GM04504 (cell line): ENCODE data around the gene BMPR1A.
"Not testable (repeated sequence)": the region's sequence is repeated elsewhere in the genome, so short reads cannot be mapped to it uniquely, and the experiment has no call there.

Source experiments
- DNase-seq: peaks from one replicate; pipeline ENCODE4 v3.0.0-alpha.2; 2012; ENCODE audit warnings: low read depth

Gene BMPR1A

DNA sequence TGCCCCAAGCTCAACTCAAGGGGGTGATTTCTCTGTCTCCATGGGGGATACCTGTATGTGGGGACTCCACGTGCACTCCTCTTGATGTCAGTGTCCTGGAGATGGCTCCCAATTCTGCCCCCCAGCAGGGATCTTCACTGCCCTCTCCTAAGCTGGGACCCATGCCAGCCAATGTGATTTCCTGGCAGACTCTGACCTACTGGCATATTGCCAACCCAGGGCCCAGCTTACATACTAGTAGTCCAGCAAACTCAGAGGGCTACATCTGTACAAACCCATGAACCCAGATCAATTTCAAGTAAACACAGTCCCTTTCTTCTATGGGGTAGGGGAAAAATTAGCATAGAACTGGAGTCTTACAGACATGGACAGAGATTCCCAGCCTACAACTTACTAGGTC lies 26.2 kb upstream of the BMPR1A start:
- no peak for DNase-seq

DNA sequence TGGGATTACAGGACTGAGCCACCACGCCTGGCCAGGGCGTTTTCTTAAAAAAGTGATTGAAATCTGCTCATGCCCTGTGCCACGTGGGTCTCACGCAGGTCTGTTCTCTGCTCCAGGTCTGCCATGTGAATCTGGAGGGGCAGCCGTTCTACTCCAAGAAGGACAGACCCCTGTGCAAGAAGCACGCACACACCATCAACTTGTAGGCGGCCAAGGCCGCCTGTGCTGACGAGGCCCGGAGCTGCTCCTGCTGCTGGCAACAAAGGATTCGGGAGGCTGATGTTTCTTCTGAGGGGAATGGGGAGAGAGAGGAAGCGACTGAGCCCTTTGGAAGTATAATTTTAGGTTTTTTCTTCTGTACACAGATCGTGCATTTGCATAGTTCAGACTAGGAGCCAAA lies 23.6 kb upstream of the BMPR1A start:
- no peak for DNase-seq

DNA sequence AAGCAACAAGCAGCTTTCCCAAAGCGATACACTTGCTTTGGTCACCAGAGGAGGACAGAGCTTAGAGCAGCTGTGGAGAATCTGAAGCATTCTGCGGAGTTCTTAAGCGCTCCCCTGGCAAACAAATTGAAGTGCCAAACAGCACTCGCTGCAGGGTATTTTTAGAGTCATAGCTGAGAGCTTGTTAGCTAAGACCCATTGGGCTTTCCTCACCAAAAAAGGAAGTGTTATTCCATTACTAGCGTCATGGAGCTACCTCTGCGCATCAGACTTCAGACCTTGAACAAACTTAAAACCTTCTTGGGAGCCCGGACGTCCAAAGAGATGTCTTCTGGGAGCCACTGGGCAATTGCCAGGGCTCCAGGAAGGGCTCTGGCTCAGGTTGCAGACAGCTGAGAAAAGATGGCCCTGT lies 23.2 kb upstream of the BMPR1A start:
- no peak for DNase-seq

DNA sequence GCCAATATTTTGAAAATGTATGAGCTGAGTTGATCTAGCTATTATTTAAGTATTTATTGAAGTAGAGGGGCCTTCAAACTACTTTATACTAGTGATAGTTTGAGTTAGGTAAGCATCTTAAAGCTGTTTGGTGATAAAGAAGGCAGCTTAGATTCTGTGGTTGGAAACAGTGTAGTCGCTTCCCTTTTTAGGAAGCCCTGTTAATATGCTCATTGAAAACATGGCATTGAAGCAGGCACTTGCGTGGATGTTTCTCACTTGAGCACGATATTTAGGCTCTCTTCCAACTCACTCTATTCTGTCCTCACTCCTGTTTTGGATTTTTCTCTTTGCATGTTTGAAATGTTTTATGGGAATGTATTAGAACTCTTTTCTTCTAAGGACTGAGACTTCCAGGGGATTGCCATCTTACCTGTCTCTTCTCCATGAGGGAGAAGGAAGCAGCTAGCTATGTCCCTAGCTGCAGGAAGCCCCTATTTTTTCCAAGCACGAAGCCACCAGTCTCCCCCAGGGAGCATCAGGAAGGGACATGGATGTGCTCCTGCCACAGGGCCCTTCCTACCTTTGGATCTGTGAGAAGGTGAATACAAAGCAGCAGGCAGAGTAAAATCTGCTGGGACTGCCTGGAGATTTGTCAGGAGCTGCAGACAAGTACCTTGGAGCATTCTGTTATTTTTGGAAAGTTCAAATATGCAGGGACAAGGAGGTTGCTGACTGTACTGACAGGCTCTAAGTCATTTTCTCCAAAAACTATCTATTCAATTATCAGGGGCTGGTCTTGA lies 22.0 kb upstream of the BMPR1A start:
- no peak for DNase-seq

DNA sequence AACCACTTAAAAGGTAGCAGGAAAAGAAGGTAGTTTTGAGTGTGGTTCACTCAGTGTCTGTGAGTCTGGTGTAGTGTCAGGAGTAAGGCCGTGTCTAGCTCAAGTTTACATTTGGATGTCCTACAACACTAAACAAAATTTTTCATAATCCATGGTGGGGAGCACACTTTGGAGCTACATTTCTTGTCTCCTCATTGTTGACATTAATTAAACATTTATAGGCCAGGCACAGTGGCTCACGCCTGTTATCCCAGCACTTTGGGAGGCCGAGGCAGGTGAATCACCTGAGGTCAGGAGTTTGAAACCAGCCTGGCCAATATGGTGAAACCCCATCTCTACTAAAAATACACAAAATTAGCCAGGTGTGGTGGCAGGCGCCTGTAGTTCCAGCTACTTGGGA lies 21.1 kb upstream of the BMPR1A start:
- DNase-seq: not testable (repeated sequence)

DNA sequence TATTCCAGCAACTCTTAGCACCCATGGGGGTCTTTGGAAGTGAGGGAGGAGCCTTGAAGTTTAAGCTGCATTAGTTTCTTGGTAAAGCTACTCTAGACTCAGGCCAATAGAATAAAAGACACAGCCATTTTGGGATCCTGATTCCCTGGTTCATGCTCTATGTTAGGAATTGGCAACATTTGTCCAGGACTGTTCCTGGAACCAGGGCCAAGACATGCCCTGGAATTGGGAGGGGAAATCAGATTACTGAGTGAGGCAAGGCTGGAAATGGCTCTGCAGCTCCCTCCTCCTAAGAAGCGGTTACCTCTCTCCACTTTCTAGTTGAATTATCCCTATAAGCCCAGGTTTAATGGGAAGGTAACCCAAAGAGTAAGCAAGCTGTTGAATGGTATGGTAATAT lies 14.2 kb upstream of the BMPR1A start:
- DNase-seq: no peak

DNA sequence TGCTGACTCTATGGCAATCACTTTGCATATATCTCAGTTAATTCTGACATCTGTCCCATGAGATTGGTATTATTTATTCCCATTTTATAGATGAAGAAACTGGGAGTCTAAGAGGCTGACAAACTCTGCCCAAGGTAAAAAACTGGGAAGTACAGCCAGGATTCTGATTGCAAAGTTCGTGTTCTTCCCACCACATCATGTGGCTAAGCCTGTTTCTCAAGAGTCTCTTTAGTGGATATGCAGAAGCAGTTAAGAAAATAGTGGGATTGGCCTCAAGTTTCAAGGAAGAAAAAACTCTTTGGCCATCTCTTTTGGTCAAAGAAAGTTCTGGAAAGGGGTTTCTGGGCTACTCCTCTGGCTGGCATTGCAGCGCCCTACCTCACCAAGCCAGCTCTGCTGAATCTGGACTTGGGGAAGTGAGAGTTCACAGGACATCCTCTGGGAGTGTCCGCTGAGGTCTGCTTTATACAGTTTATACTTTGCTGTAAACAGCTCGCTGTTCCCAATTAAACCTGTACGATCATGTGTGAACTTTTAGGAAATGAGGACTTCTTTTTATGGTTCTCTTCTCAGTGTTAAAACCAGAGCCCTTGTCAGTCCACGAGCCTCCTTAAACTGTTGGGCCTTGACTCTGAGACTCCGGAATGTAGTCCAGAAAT lies 12.2 kb upstream of the BMPR1A start:
- no peak for DNase-seq

DNA sequence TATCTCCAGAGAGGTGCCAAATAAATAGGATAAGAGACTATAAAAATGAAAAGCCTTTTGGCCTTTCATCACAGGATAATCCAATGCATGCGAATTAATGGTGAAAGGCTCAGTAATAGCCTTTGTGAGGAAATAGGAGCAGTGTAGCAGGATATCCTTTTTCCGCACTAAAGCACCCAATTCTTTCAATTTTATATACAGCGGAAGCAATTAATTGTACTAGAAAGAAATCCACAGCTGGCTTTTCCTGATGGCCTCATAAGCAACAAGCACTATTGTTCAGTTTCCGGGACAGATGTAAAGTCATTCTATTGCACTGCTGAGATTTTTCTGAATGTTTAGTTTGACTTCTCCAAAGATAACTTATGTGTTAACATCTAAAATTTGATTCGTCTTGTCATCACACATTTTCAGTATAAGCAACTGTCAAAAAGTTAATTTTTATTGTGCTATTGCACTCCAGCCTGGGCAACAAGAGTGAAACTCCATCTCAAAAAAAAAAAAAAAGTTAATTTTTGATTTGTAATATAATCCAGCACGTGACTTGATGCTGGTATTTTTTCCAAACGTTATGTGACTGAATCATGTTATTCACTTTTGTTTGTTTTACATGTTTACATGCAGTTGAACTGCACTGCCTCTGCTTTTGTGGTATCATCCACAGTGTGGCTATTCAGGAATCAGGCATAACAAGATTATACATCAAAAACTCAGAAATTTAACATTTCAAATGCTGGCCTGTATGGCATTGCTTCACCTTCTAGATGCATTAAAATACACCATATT lies 8.4 kb upstream of the BMPR1A start:
- no peak for DNase-seq

DNA sequence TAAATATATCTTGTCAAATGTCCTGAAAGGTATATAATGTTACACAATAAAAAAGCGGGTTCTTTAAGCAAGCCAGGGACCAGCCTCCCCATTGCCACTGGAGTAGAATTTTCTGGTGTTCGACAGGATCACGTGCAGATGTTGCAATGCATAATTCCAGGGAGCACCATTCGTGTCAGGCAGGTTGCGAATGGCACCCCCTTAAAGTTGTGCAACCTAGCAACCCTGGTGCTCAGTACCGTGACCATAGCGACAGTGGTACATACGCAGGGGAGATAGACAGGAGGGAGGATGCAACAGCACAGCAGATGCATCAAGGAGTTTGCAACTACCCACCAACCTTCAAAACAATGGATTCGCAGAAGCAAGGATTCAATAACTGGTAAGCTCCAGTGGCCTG lies 6.6 kb upstream of the BMPR1A start:
- DNase-seq: no peak

DNA sequence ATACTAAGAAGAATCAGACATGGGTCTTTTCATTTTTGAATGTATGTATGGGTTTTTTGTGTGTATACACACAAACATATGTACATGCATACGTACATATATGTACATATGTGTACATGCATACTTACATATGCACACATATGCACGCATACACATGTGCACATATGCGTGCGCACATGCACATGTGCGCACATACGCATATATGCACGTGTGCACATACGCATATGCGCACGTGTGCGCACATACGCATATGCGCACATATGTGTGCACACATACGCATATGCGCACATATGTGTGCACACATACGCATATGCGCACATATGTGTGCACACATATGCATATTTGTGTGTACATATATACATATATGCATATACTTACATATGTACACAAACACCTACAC lies 4.9 kb upstream of the BMPR1A start:
- no peak for DNase-seq

DNA sequence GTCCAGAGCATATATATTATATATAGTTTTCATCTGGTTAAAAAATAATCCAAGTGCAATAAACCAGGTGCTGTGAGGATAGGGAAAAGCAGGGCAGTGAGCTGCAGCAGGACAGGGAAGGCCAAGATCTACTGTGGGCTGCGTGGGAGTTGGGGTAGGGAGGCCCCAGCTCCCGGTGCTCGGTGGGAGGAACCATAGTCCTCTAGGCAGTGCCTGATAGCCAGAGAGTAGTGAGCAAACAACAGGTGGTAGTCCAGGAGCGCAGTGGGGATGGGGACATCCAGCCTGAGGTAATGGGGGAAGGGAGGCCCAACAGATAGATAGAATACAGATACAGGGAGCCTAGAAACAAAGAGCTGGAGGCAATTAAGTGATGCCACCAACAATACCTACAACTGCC lies 4.1 kb upstream of the BMPR1A start:
- DNase-seq: no peak

DNA sequence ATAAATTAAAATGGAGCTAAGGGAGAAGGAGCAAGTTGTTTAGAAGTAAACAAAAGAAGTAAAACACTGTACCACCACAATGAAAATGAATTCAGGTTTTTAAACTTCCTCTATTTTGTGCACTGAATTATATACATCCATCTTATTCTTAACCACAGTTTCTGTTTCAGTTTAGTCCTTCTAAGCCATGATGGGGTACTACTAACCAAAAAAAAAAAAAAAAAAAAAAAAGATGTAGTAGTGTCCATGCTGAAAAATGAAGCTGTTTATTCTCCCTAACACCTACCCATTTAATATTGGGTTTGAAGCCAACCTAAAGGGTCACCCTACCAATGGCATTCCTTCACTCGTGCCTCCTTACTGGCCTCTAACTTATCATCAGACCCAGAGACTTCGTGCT lies 3.4 kb upstream of the BMPR1A start:
- DNase-seq: no peak

DNA sequence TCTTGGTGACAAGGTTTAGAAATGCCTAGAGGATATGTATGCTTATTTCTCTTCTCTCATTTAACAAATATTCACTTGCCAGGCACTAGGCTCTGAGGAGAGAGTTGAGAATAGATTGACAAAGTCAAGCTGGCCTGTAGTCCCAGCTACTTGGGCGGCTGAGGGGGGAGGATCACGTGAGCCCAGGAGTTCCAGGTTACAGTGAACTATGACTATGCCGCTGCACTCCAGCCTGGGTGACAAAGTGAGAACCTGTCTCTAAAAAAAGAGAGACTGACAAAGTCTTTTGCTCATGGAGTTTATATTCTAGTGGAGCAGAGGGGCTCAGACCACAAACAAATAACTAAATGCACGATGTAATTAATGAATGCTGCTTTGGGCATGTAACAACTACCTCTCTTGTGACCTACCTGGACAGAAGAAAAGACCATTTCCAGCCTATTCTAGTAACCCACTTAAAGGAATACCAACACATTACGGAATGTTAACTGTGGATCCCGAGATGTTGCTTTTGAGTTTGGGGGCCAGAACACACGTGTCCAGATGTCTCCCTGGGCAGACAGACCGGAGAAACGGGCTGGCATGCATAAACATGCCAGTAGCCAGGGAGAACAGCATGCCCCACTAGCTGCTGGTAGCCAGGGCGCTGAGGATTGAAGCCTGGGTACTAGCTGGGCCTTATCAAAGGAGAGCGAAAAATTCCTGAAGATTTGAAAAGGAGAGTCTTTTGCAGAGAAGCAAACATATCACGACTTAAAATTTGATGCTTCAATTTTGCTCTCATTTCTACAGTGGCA lies 2.6 kb upstream of the BMPR1A start:
- DNase-seq: no peak

DNA sequence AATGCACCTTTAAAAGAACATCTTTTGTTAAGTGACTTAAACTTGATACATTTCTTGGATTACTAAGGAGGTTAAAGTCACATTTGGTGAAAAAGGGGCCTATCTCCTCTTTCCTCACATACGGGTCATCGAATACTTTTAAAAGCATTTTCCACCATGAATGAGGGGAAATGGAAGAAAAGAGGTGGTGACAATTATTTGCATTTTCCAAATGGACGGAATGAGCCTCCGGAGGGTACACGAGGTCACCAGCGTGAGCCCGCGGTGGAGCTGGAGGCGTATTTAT lies 1.0 kb upstream of the BMPR1A start:
- DNase-seq: no peak

DNA sequence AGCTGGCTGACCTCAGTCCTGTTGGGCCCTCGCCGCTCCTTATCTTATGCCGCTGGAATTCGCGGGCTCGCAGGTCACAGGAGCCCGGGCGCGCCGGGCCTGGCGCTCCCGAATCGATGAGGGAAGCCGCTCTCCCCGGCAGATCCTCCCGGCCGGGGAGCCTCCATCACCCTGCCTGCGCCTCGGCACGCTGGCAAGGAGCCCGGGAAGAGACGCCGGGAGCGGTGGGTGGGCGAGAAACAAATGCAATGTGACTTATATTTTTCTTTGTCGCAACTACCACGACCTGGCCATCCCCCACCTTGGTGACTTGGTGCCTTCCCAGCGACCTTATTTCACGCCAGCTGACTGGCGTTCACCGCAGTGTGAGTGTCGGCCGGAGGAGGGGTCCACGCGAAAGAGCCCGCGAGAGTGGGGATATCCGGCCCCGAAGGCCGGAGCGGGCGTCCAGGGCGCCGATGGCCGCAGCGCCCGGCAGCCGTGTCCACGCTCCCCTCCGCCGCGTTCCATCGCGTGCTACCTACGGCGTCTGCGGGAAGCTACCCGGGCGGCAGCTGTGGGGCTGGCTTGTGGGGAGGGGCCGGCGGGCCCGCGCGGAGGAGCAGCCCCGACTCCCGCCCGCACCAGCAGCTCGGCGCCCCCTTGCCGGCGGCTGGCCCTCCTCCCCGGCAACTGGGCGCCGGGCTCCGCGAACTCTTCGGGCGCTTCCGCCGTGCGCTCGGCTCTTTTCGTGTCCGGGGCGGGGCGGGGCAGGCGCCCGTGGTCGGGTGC lies 494 bp upstream of the BMPR1A start:
- DNase-seq: peak; percentile 78

DNA sequence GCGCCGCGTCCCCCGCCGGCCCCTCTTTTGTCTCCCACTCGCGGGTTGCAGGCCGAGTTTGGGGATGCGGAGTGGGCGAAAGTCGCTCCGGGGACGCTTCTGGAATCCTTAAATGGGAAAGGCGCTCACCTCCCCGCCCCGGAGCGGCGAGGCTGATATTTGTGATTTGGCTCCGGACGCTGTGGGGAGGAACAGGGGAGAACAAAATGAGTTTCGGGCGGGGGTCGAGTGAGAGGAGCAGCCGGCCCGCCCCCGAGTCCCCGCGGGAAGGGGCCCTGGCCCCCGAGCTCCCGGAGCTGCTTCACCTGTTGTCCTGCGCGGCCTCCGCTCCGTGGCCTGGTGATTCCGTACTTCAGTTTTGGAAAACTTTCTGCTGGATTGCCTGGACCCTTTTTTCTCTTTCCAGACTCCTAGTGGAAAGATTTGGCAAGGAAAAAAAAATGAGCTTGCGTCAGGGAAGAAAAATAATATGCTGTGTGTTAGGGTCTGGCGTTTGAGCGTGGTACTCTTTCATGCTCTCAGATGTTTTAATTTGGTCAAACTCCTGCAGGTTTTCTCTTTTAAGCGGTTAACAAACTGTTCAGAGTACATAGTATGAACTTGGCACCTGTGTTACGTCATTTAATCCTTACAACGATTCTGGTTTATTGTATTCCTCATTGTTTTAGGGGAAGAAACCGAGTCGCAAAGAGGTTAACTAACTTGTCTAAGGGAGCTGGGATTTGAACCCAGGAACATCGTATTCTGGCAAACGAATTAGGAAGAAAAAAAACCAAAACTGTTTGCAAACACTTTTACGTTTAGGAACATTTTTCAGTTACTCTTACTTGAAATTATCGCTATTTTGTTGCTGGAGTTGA lies 924 bp downstream of the BMPR1A start:
- DNase-seq: no peak

DNA sequence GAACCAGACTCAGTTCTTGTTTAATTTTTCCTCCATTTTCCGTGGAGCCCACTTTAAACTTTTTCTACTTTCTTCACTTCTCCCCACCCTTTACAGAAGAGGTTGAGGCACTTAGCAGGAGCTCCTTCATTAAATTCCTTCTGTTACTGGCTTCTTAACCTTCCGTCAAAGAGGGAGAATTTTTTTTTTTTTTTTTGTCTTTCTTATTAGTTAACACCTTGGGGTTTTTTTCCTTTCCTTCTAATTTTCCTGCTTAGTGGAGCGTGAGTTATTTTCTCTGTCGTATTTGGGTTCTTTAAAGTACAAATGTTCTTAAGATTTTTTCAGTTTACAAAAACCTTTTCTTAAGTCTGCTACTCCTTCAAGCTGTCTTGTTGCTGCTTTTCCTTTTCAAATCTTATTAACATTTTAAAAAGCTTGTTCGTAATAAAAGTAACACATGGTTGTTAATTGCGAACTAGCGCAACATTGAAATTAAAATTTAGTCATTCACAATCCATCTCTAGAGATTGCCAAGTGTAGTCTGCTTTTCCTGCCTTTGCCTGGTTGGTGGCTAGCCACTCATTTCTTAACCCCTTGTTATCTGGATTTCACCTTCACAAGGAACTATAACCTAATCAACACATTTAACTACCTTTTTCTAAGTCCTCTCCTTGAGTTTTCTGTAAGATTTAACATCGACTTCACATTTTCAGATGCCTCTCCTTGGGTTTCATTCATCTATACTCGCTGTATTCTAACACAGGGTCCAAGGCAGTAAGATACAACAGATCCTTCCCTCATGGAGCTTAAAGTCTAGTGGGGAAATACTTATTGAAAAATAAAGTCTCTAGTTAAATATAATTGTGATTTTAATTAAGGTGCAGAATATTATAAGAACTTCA lies 2.0 kb downstream of the BMPR1A start:
- no peak for DNase-seq

DNA sequence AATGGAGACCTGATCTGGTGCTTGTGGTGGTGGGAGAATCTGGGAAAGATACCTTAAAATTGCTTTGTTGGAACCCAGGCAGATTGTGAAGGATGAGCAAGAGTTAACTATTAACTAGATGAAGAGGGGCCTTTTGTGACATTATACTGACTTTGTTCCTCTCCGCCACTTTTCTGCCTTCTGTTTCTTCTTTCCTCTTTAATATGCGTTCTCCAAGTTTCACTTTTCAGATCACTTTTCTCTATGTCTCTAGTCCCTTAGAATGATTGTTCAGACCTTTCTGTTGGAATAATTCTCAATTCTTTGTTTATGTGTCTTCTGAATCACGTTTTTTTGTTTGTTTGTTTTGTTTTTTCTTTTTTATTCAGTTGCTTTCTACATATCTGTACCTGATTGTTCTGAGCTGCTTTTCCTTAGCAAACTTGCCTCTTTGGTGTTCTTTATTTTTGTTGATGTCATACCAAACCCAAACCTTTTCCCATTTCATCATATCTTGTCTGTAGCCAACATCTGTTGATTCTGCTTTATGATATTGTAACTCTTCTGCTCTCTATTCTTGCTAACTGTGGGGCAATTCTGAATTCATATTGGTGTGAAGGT lies 2.8 kb downstream of the BMPR1A start:
- no peak for DNase-seq

DNA sequence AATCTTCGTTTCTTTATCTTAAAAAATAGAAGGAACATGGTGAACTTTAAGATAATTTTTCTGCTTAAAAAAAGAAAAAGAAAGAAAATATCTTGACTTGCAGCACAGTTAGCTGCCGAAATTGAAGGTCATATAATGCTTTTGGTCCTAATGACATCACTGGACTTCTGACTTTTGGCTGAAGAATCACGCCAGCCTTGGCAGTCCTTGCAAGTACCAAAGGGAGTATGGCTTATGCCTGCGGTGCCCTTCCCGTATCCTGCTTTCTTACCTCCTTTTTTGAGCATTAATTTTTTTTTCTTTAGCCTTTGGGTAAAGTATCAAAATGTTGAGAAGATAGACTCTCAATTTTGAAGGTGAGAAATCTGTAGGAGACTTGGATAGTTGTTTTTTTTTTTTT lies 7.0 kb downstream of the BMPR1A start:
- no peak for DNase-seq
